Measurements from ENCODE around the gene HERC4.

DNA sequence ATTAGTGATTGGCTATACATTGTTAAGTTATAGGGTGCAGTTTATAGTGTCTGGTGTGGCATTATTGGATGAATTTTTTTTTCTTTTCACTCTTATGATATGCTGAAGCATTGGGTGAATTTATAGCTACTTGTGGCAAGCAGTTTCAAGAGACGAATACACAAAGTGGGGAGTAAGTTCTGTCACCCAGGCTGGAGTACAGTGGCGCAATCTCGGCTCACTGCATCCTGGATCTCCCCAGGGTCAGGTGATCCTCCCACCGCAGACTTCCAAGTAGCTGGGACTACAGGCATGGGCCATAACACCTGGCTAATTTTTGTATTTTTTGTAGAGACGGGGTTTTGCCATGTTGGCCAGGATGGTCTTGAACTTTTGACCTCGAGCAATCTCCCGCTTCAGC, 196.9 kb downstream of the HERC4 start:
- TF ChIP-seq GATA2 (IDR thresholded peaks at IDR 0.05; ENCODE audit: low read depth, low read length) (no peak), GATA3 (IDR thresholded peaks at IDR 0.05; ENCODE audit: low read depth, low read length) (no peak)
